IMR-90 (cell line): Measurements from ENCODE around the gene HMG20B. TPM values are rescaled to one million over a fixed set of nuclear protein-coding genes. Genes with fewer than 3 reads are reported as not detected.

Experiments
- ATAC-seq: fragments of 200-7000 bp; cut with Tn5 transposase; 2 replicates; pipeline ENCODE4 v1.9.1; 2020; ENCODE audit warnings: low read depth, mild to moderate bottlenecking, moderate library complexity
- BruUV-seq: library from RNA; stranded (reverse); fragments of 400-500 nt; replicated peaks from 2 replicates; lab custom pipeline; 2021; lab: Mats Ljungman, UMichigan
- CTCF ChIA-PET: fragments of 300-600 bp; formaldehyde crosslinking; extraction: SDS; loops from one replicate; lab custom pipeline; 2021; ENCODE audit warnings: antibody characterized with exemption; lab: Yijun Ruan, JAX
- POLR2A ChIA-PET: fragments of 300-600 bp; sonication (Branson Sonifier 250); formaldehyde crosslinking; loops from one replicate; lab custom pipeline; 2022; ENCODE audit warnings: antibody characterized with exemption; ENCODE audit not compliant: unreplicated experiment; lab: Charles Lee
- DNase-seq: peaks from one replicate; pipeline ENCODE4 v3.0.0; 2013
- H2AFZ ChIP-seq: replicated peaks from 2 replicates; pipeline ENCODE3; 2013; ENCODE audit warnings: low read length, mild to moderate bottlenecking; ENCODE audit not compliant: poor library complexity
- H2AK5ac ChIP-seq: 2 replicates; pipeline ENCODE4 v1.6.1; 2013; ENCODE audit warnings: low read depth, low read length, inconsistent platforms
- H2AK9ac ChIP-seq: replicated peaks from 2 replicates; pipeline ENCODE3; 2013; ENCODE audit warnings: mild to moderate bottlenecking, low read depth, low read length, moderate library complexity; ENCODE audit not compliant: poor library complexity
- H2BK120ac ChIP-seq: 2 replicates; pipeline ENCODE4 v1.6.1; 2013; ENCODE audit warnings: low read depth, low read length, inconsistent platforms
- H2BK15ac ChIP-seq: 3 replicates; pipeline ENCODE4 v1.6.1; 2013; ENCODE audit warnings: low read depth, low read length, inconsistent platforms
- H2BK20ac ChIP-seq: 2 replicates; pipeline ENCODE4 v1.6.1; 2013; ENCODE audit warnings: low read depth, mild to moderate bottlenecking, inconsistent platforms, low read length, moderate library complexity
- H2BK5ac ChIP-seq: 2 replicates; pipeline ENCODE4 v1.6.1; 2013; ENCODE audit warnings: mild to moderate bottlenecking, low read depth, low read length, inconsistent platforms; ENCODE audit not compliant: poor library complexity, severe bottlenecking
- H3K14ac ChIP-seq: replicated peaks from 2 replicates; pipeline ENCODE4 v1.6.1; 2013; ENCODE audit warnings: low read depth, low read length, inconsistent platforms
- H3K18ac ChIP-seq: 2 replicates; pipeline ENCODE4 v1.6.1; 2013; ENCODE audit warnings: low read depth, low read length, control low read depth
- H3K23ac ChIP-seq: 2 replicates; pipeline ENCODE4 v1.6.1; 2013; ENCODE audit warnings: low read depth, low read length, inconsistent platforms
- H3K27ac ChIP-seq: 2 replicates; pipeline ENCODE4 v1.5.1; 2013; ENCODE audit warnings: mild to moderate bottlenecking, control low read depth, low read length; ENCODE audit not compliant: insufficient read depth
- H3K27me3 ChIP-seq: 2 replicates; pipeline ENCODE4 v1.6.1; 2013; ENCODE audit warnings: low read length; ENCODE audit not compliant: control insufficient read depth, insufficient read depth
- H3K36me3 ChIP-seq: 2 replicates; pipeline ENCODE4 v1.6.1; 2013; ENCODE audit warnings: low read length, mixed read lengths; ENCODE audit not compliant: control insufficient read depth, insufficient read depth
- H3K4ac ChIP-seq: 2 replicates; pipeline ENCODE4 v1.6.1; 2013; ENCODE audit warnings: low read depth, low read length, inconsistent platforms
- H3K4me1 ChIP-seq: 2 replicates; pipeline ENCODE4 v1.6.1; 2013; ENCODE audit warnings: low read length, mixed read lengths; ENCODE audit not compliant: control insufficient read depth, insufficient read depth
- H3K4me2 ChIP-seq: 2 replicates; pipeline ENCODE4 v1.6.1; 2013; ENCODE audit warnings: low read depth, mild to moderate bottlenecking, control low read depth, low read length, moderate library complexity
- H3K4me3 ChIP-seq: 2 replicates; pipeline ENCODE4 v1.5.1; 2013; ENCODE audit warnings: low read depth, mild to moderate bottlenecking, control low read depth, low read length, moderate library complexity; ENCODE audit not compliant: insufficient read depth
- H3K56ac ChIP-seq: 2 replicates; pipeline ENCODE4 v1.6.1; 2013; ENCODE audit warnings: low read length, inconsistent platforms; ENCODE audit not compliant: insufficient read depth; ENCODE audit errors: extremely low read depth
- H3K79me1 ChIP-seq, 2 experiments: 2 replicates each; pipeline ENCODE4 v1.6.1; 2013; ENCODE audit warnings: low read length in 2 of 2, inconsistent platforms in 1 of 2, low read depth in 1 of 2
- H3K9ac ChIP-seq: 2 replicates; pipeline ENCODE4 v1.6.1; 2013; ENCODE audit warnings: low read depth, low read length, control low read depth
- H3K9me1 ChIP-seq: 2 replicates; pipeline ENCODE4 v1.6.1; 2013; ENCODE audit warnings: low read length, inconsistent platforms; ENCODE audit not compliant: insufficient read depth
- H3K9me3 ChIP-seq: 2 replicates; pipeline ENCODE4 v1.6.1; 2013; ENCODE audit warnings: low read length; ENCODE audit not compliant: control insufficient read depth, insufficient read depth
- H4K20me1 ChIP-seq: 2 replicates; pipeline ENCODE4 v1.6.1; 2013; ENCODE audit warnings: low read length, inconsistent platforms; ENCODE audit not compliant: insufficient read depth
- H4K5ac ChIP-seq: 2 replicates; pipeline ENCODE4 v1.6.1; 2013; ENCODE audit warnings: mild to moderate bottlenecking, low read depth, low read length, control low read depth
- H4K8ac ChIP-seq, 2 experiments: 2 replicates each; pipeline ENCODE4 v1.6.1; 2013; ENCODE audit warnings: low read depth in 2 of 2, low read length in 2 of 2, control low read depth in 1 of 2, inconsistent platforms in 1 of 2
- H4K91ac ChIP-seq: 2 replicates; pipeline ENCODE4 v1.6.1; 2013; ENCODE audit warnings: low read depth, low read length, inconsistent platforms; ENCODE audit not compliant: insufficient read depth
- BHLHE40 ChIP-seq: fragments of 150-350 bp; IDR thresholded peaks from 2 replicates; pipeline ENCODE4 v1.6.1; 2016; ENCODE audit warnings: mild to moderate bottlenecking, low read depth, low read length
- CEBPB ChIP-seq: IDR thresholded peaks from 2 replicates; pipeline ENCODE4 v1.6.1; 2012; ENCODE audit warnings: low read depth, low read length, improper control_type of control experiment
- CHD1 ChIP-seq: IDR thresholded peaks from 2 replicates; pipeline ENCODE4 v1.6.1; 2012; ENCODE audit warnings: low read depth, low read length, improper control_type of control experiment
- MAFK ChIP-seq: IDR thresholded peaks from 2 replicates; pipeline ENCODE4 v1.6.1; 2012; ENCODE audit warnings: low read depth, low read length, improper control_type of control experiment
- MAZ ChIP-seq: IDR thresholded peaks from 2 replicates; pipeline ENCODE4 v1.6.1; 2012; ENCODE audit warnings: low read depth, mild to moderate bottlenecking, low read length, improper control_type of control experiment, moderate library complexity, borderline replicate concordance
- MXI1 ChIP-seq: IDR thresholded peaks from 2 replicates; pipeline ENCODE4 v1.6.1; 2012; ENCODE audit warnings: low read depth, mild to moderate bottlenecking, low read length, moderate library complexity, borderline replicate concordance
- POLR2A ChIP-seq: IDR thresholded peaks from 2 replicates; pipeline ENCODE4 v1.6.1; 2012; ENCODE audit warnings: mild to moderate bottlenecking, low read depth, low read length
- RAD21 ChIP-seq: IDR thresholded peaks from 2 replicates; pipeline ENCODE4 v1.6.1; 2012; ENCODE audit warnings: low read length, improper control_type of control experiment
- RFX5 ChIP-seq: IDR thresholded peaks from 2 replicates; pipeline ENCODE4 v1.8.0; 2012; ENCODE audit warnings: low read depth, mild to moderate bottlenecking, low read length, moderate library complexity
- whole genome bisulfite sequencing, 2 experiments: methylation state at CpG; one replicate each; pipeline versions ENCODE4 v1.1.5 to v1.1.7; 2013; ENCODE audit warnings: missing lambda C conversion rate in 2 of 2; ENCODE audit not compliant: insufficient read length in 1 of 2; ENCODE audit errors: extremely low coverage in 2 of 2; 5-methylcytosine and 5-hydroxymethylcytosine counted together
- dilution Hi-C: fragments of 300-500 bp; cut with HindIII; formaldehyde crosslinking; loops from one replicate; pipeline ENCODE4 v1.14.3; 2018; ENCODE audit warnings: low sequenced_read_pairs; ENCODE audit not compliant: unreplicated experiment
- in situ Hi-C: fragments of 300-500 bp; cut with MboI; formaldehyde crosslinking; loops from 3 replicates; pipeline ENCODE4 v1.14.3; 2019; ENCODE audit warnings: low sequenced_read_pairs, inconsistent platforms, mixed read lengths
- intact Hi-C: fragments of 100-400 bp; cut with micrococcal nuclease; formaldehyde crosslinking; loops from 2 replicates; pipeline ENCODE4 v1.10.0; 2022
- polyA plus RNA-seq, 3 experiments: library from polyadenylated mRNA; depleted of rRNA; stranded (reverse); fragments of >200 nt; gene quantifications; 2 replicates each; pipeline ENCODE4 v1.2.3, GENCODE V29; 2012; ENCODE audit warnings: low replicate concordance in 1 of 3
- total RNA-seq: library from RNA; depleted of rRNA; stranded (reverse); fragments of >200 nt; gene quantifications from 2 replicates; pipeline ENCODE4 v1.2.3, GENCODE V29; 2012
- TF ChIP-seq, protein P1 (sequence below): fragments of 150-350 bp; IDR thresholded peaks from 2 replicates; pipeline ENCODE4 v1.6.1; 2016; ENCODE audit warnings: low read depth, mild to moderate bottlenecking, low read length, moderate library complexity, borderline replicate concordance

The HMG20B gene
- total and polyA plus RNA-seq, 2 of the 4 experiments (the other 2 are of a cell fraction), result 57.5 to 63.8 TPM

DNA sequence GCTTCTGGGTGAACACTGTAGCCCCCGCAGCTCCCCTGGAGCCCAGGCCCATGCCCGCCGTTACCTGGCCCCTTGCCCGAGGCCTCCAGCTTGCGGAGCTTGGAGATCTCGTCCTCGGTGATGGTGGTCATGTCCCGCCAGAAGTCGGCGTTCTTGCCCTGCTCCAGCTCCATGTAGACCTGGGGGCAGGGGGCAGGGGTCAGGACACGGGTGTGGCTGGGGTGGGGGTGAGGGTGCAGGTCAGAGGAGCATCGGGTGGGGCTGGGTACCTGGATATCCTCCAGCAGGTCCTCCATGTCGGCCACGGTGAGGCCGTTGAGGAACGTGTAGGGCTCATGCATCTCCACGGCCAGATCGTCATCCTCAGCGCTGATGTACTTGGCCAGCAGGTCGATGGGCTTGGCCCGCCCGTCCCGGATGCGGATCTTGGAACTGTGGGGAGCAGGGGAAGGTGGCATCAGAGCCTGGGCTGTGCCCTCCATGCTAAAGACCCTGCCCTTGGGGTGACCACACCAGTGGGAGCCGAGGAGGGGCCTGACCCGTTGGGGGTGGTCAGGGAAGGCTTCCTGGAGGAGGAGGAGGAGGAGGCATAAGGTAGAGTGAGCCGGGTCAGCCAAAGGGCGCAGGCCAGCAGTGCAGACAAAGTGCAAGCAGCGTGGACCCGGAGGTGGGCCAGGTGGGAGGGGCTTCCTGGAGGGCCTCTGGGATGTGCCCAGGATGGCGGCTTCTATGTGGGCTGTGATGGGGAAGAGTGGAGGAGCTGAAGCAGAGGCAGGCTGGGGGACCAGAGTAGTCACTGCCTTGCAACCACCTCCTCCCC lies 46.3 kb downstream of the HMG20B start:
- no peak overlapping the region for H3K4me3 ChIP-seq
- peaks cover 28% of the 10 kb centered on the region for H3K36me3 ChIP-seq
- no peak overlapping the region for H3K18ac ChIP-seq
- no peak overlapping the region for H3K23ac ChIP-seq
- H2AFZ ChIP-seq, result no peak overlapping the region
- H3K9me1 ChIP-seq, result no peaks in the 10 kb centered on the region
- peaks cover 7% of the 10 kb centered on the region; the same call in 1 of the 2 replicates for H4K20me1 ChIP-seq
- no peak overlapping the region for H4K5ac ChIP-seq
- no peak overlapping the region for H2AK5ac ChIP-seq
- H2BK20ac ChIP-seq, result no peak overlapping the region
- no peaks in the 10 kb centered on the region for H3K9me3 ChIP-seq
- no peak overlapping the region for H2BK15ac ChIP-seq
- H3K4me1 ChIP-seq, result peaks cover 3% of the 10 kb centered on the region; the same call in 1 of the 2 replicates
- ATAC-seq (no peak), DNase-seq (no peak)
- ChIA-PET CTCF (no interaction called here), POLR2A (no interaction called here)
- H4K8ac ChIP-seq, result no peak overlapping the region
- 95% methylated on average over 23 of the region's 31 CpGs; no CpG with 5 or more reads in 1 of the 2 experiments for WGBS, 2 experiments
- peaks cover 3 to 17% of the 10 kb centered on the region in 2 experiments; a peak in 1 of 4 replicates for H3K79me1 ChIP-seq
- H3K4ac ChIP-seq, result no peak overlapping the region
- H3K27ac ChIP-seq, result no peak overlapping the region
- H2AK9ac ChIP-seq, result peak overlapping the region; percentile 60
- dilution Hi-C loops (no loop called here), intact Hi-C loops (loop anchor here (1.0 to 10.0 kb wide), 2 partner anchors 74 to 294 kb away; no protein-coding TSS in a partner anchor), in situ Hi-C loops (loop anchor here (25.0 kb wide), 1 partner anchor 307 kb away; no protein-coding TSS in a partner anchor)
- BruUV-seq, result no TSS peak
- no peak overlapping the region for H4K91ac ChIP-seq
- no peak overlapping the region for H3K4me2 ChIP-seq
- H3K14ac ChIP-seq, result no peak overlapping the region
- H3K9ac ChIP-seq, result no peak overlapping the region
- H2BK5ac ChIP-seq, result no peak overlapping the region
- no peak overlapping the region for H3K56ac ChIP-seq
- no peaks in the 10 kb centered on the region for H3K27me3 ChIP-seq
- TF ChIP-seq MAZ (no peak), MAFK (no peak), MXI1 (no peak), RAD21 (no peak), CHD1 (no peak), CEBPB (no peak), POLR2A (no peak), BHLHE40 (no peak), RFX5 (no peak)
- TF ChIP-seq, protein P1, sequence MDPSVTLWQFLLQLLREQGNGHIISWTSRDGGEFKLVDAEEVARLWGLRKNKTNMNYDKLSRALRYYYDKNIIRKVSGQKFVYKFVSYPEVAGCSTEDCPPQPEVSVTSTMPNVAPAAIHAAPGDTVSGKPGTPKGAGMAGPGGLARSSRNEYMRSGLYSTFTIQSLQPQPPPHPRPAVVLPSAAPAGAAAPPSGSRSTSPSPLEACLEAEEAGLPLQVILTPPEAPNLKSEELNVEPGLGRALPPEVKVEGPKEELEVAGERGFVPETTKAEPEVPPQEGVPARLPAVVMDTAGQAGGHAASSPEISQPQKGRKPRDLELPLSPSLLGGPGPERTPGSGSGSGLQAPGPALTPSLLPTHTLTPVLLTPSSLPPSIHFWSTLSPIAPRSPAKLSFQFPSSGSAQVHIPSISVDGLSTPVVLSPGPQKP, result no peak
- H2BK120ac ChIP-seq, result no peak overlapping the region
